22Rv1 (cell line): ENCODE results near the gene PIH1D2.
"Not testable (repeated sequence)": the region's sequence is repeated elsewhere in the genome, so short reads cannot be mapped to it uniquely, and the experiment has no call there.

Experiments used
- ZFX ChIP-seq: fragments of 450-650 bp; IDR thresholded peaks from 2 replicates; pipeline ENCODE4 v1.6.1; 2017; ENCODE audit warnings: antibody characterized with exemption, borderline replicate concordance
- TF ChIP-seq, protein P1 (sequence below): fragments of 450-650 bp; IDR thresholded peaks from 2 replicates; pipeline ENCODE4 v1.5.1; 2017; ENCODE audit warnings: mild to moderate bottlenecking

DNA sequence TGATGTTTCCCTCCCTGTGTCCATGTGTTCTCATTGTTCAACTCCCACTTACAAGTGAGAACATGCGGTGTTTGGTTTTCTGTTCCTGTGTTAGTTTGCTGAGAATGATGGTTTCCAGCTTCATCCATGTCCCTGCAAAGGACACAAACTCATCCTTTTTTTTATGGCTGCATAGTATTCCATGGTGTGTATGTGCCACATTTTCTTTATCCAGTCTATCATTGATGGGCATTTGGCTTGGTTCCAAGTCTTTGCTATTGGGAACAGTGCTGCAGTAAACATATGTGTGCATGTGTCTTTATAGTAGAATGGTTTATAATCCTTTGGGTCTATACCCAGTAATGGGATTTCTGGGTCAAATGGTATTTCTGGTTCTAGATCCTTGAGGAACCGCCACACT lies 27.2 kb downstream of the PIH1D2 start:
- TF ChIP-seq, protein P1, sequence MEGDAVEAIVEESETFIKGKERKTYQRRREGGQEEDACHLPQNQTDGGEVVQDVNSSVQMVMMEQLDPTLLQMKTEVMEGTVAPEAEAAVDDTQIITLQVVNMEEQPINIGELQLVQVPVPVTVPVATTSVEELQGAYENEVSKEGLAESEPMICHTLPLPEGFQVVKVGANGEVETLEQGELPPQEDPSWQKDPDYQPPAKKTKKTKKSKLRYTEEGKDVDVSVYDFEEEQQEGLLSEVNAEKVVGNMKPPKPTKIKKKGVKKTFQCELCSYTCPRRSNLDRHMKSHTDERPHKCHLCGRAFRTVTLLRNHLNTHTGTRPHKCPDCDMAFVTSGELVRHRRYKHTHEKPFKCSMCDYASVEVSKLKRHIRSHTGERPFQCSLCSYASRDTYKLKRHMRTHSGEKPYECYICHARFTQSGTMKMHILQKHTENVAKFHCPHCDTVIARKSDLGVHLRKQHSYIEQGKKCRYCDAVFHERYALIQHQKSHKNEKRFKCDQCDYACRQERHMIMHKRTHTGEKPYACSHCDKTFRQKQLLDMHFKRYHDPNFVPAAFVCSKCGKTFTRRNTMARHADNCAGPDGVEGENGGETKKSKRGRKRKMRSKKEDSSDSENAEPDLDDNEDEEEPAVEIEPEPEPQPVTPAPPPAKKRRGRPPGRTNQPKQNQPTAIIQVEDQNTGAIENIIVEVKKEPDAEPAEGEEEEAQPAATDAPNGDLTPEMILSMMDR: not testable (repeated sequence)
- TF ChIP-seq ZFX: not testable (repeated sequence)
